KMS-11 (cell line): ENCODE data around the gene NTNG2.

Experiments
- H2AFZ ChIP-seq: fragments of 200-600 bp; sonication (generic); 2 replicates; pipeline ENCODE4 v1.6.1; 2016; ENCODE audit warnings: antibody characterized with exemption, mixed run types, low read depth
- H3K27ac ChIP-seq: fragments of 200-600 bp; sonication (generic); 2 replicates; pipeline ENCODE4 v1.6.1; 2016; ENCODE audit warnings: mild to moderate bottlenecking, mixed run types
- H3K27me3 ChIP-seq: fragments of 200-600 bp; sonication (generic); 2 replicates; pipeline ENCODE4 v1.6.1; 2017; ENCODE audit warnings: mild to moderate bottlenecking, low read depth, mixed run types, moderate library complexity; ENCODE audit not compliant: insufficient read depth
- H3K36me3 ChIP-seq: fragments of 200-600 bp; sonication (generic); 2 replicates; pipeline ENCODE4 v1.6.1; 2017; ENCODE audit warnings: mild to moderate bottlenecking, mixed run types; ENCODE audit not compliant: insufficient read depth
- H3K4me1 ChIP-seq: fragments of 200-600 bp; sonication (generic); 2 replicates; pipeline ENCODE4 v1.6.1; 2016; ENCODE audit warnings: mild to moderate bottlenecking, low read depth, mixed run types; ENCODE audit not compliant: poor library complexity, severe bottlenecking
- H3K4me2 ChIP-seq: fragments of 200-600 bp; sonication (generic); 2 replicates; pipeline ENCODE4 v1.7.0; 2016; ENCODE audit warnings: mild to moderate bottlenecking, mixed run types
- H3K4me3 ChIP-seq: fragments of 200-600 bp; sonication (generic); IDR thresholded peaks from 2 replicates; pipeline ENCODE4 v1.6.1; 2017; ENCODE audit warnings: low read depth, low read length, mixed read lengths; ENCODE audit not compliant: insufficient read depth
- H3K79me2 ChIP-seq: fragments of 200-600 bp; sonication (generic); 2 replicates; pipeline ENCODE4 v1.6.1; 2016; ENCODE audit warnings: low read depth, mixed run types; ENCODE audit not compliant: insufficient read depth
- H3K9ac ChIP-seq: fragments of 200-600 bp; sonication (generic); 2 replicates; pipeline ENCODE4 v1.6.1; 2016; ENCODE audit warnings: mild to moderate bottlenecking, mixed run types
- H4K20me1 ChIP-seq: fragments of 200-600 bp; sonication (generic); 2 replicates; pipeline ENCODE4 v1.6.1; 2016; ENCODE audit warnings: mild to moderate bottlenecking, mixed run types; ENCODE audit not compliant: insufficient read depth
- CTCF ChIP-seq: fragments of 200-600 bp; sonication (generic); conservative IDR thresholded peaks from 2 replicates; pipeline ENCODE4 v1.6.1; 2017; ENCODE audit warnings: low read depth, mild to moderate bottlenecking, antibody characterized with exemption, low read length, moderate library complexity, mixed read lengths

Gene NTNG2

DNA sequence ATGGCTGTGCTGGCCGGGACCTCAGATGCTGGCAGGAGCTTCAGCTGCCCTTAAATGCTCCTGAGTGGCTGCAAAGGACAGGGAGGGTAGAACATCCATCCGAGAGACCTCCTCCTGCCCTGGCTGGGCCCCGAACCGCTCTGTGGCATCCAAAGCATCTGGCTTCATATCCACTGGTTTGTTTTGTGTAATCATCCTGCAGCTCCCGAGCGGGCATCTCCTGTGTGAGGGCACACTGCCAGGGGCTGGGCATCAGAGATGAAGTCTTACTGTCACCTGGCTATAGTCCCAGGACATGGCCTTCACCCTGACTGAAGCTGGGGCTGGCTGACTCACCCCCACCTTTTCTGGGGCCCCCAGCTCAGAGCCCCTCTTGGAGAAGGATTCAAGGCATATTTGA lies 18.5 kb upstream of the NTNG2 start:
- Histone ChIP-seq H3K36me3 (no peaks in the 10 kb centered on the region), H3K4me2 (no peak overlapping the region), H3K27me3 (peaks cover 59% of the 10 kb centered on the region), H3K4me3 (no peak overlapping the region), H3K79me2 (no peaks in the 10 kb centered on the region), H3K9ac (no peak overlapping the region), H3K4me1 (no peaks in the 10 kb centered on the region), H3K27ac (no peak overlapping the region), H2AFZ (no peak overlapping the region), H4K20me1 (no peaks in the 10 kb centered on the region)
- no peak for TF ChIP-seq CTCF

DNA sequence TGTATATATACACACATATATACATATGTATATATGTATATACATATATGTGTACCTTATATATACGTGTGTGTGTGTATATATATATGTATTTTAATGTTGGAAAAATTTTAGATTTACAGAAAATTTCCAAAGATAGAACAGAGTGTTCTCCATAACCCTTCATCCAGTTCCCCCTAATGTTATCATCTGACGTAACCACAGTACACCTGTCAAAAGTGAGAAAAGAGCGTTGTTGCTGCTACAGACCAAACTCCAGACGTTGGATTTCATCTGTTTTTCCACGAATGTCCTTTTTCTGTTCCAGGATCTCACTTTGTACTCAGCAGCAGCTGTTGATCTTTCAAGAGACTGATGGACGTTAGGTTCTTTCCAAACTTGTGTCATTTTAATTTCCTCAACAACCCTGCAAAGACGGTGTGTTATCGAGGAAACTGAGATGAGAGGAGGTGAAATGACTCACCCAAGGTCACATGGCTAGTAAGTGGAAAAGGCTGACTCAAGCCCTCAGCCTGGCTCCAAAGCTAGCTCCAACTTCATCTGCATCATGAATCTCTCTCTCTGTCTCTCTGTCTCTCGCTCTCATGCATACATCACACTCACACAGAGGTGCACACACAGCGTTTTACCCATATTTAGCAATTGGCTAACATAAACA lies 17.0 kb upstream of the NTNG2 start:
- H3K9ac ChIP-seq: no peak overlapping the region
- H3K27me3 ChIP-seq: peaks cover 63% of the 10 kb centered on the region
- H3K27ac ChIP-seq: no peak overlapping the region
- no peak overlapping the region for H2AFZ ChIP-seq
- TF ChIP-seq CTCF: no peak
- no peaks in the 10 kb centered on the region for H3K4me1 ChIP-seq
- no peaks in the 10 kb centered on the region for H3K36me3 ChIP-seq
- H3K4me2 ChIP-seq: no peak overlapping the region
- H4K20me1 ChIP-seq: no peaks in the 10 kb centered on the region
- no peaks in the 10 kb centered on the region for H3K79me2 ChIP-seq
- H3K4me3 ChIP-seq: no peak overlapping the region

DNA sequence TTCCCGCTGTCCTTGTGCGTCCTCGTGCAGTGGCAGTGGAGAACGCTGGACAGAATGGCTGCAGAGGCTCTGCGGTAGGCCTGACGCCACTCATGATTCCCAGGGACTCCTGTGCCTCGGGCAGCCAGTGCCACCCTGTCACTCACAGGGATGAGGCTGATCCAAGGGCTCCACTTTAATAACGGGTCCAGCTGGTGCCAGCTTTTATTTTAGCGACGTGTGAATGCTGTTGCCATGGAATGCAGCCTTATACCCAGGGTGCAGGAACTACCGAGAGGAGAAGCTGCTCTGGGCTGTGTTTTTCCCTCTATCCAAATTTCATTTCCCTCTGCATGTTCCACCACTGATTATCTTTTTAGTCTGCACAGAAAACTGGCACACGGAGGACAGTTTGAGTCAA lies 15.8 kb upstream of the NTNG2 start:
- H3K79me2 ChIP-seq: no peaks in the 10 kb centered on the region
- H3K27me3 ChIP-seq: peaks cover 65% of the 10 kb centered on the region
- no peak overlapping the region for H2AFZ ChIP-seq
- no peak overlapping the region for H3K9ac ChIP-seq
- no peaks in the 10 kb centered on the region for H3K4me1 ChIP-seq
- no peaks in the 10 kb centered on the region for H3K36me3 ChIP-seq
- H3K4me2 ChIP-seq: no peak overlapping the region
- no peak overlapping the region for H3K4me3 ChIP-seq
- no peak overlapping the region for H3K27ac ChIP-seq
- TF ChIP-seq CTCF: no peak
- no peaks in the 10 kb centered on the region for H4K20me1 ChIP-seq

GRCh38 chr9:132146575-132146974 lies 15.3 kb upstream of the NTNG2 start:
- H3K4me2 ChIP-seq: no peak overlapping the region
- H3K9ac ChIP-seq: no peak overlapping the region
- H3K27me3 ChIP-seq: peaks cover 65% of the 10 kb centered on the region
- H2AFZ ChIP-seq: no peak overlapping the region
- no peaks in the 10 kb centered on the region for H3K4me1 ChIP-seq
- H3K79me2 ChIP-seq: no peaks in the 10 kb centered on the region
- no peak for TF ChIP-seq CTCF
- H3K4me3 ChIP-seq: no peak overlapping the region
- H3K27ac ChIP-seq: no peak overlapping the region
- no peaks in the 10 kb centered on the region for H3K36me3 ChIP-seq
- no peaks in the 10 kb centered on the region for H4K20me1 ChIP-seq
